A673 (cell line): ENCODE measurements around the gene DDX55. TPM values are rescaled to one million over a fixed set of nuclear protein-coding genes. Genes with fewer than 3 reads are reported as not detected.

Experiments
- BruUV-seq: library from RNA; stranded (reverse); fragments of 400-500 nt; replicated peaks from 2 replicates; lab custom pipeline; 2021; lab: Mats Ljungman, UMichigan
- CTCF ChIA-PET: fragments of 300-600 bp; sonication (Branson Sonifier 250); formaldehyde crosslinking; loops from one replicate; lab custom pipeline; 2022; ENCODE audit warnings: antibody characterized with exemption; lab: Charles Lee
- POLR2A ChIA-PET: fragments of 300-600 bp; sonication (Branson Sonifier 250); formaldehyde crosslinking; loops from one replicate; lab custom pipeline; 2022; ENCODE audit warnings: antibody characterized with exemption; ENCODE audit not compliant: low non-redundant PET; lab: Charles Lee
- DNase-seq: peaks from one replicate; pipeline ENCODE4 v3.0.0-alpha.2; 2015; ENCODE audit warnings: low spot score
- H3K27ac ChIP-seq: fragments of 200-600 bp; sonication (generic); 2 replicates; pipeline ENCODE4 v1.5.1; 2016; ENCODE audit warnings: mixed run types, low read depth, mild to moderate bottlenecking, mixed read lengths, antibody characterized with exemption, low read length; ENCODE audit not compliant: poor library complexity, severe bottlenecking
- H3K27me3 ChIP-seq: fragments of 200-600 bp; sonication (generic); replicated peaks from 2 replicates; pipeline ENCODE4 v1.6.1; 2017; ENCODE audit warnings: mixed run types, low read depth, mild to moderate bottlenecking, mixed read lengths, antibody characterized with exemption, low read length; ENCODE audit not compliant: insufficient read depth, poor library complexity
- H3K36me3 ChIP-seq: fragments of 200-600 bp; sonication (generic); 2 replicates; pipeline ENCODE4 v1.6.1; 2016; ENCODE audit warnings: mixed run types, mild to moderate bottlenecking, mixed read lengths, antibody characterized with exemption, low read length; ENCODE audit not compliant: insufficient read depth, poor library complexity, severe bottlenecking
- H3K4me1 ChIP-seq: fragments of 200-600 bp; sonication (generic); 2 replicates; pipeline ENCODE4 v1.6.1; 2017; ENCODE audit warnings: mixed run types, mild to moderate bottlenecking, mixed read lengths, antibody characterized with exemption, low read length; ENCODE audit not compliant: insufficient read depth, poor library complexity, severe bottlenecking
- H3K4me3 ChIP-seq: fragments of 200-600 bp; sonication (generic); 2 replicates; pipeline ENCODE4 v1.5.1; 2016; ENCODE audit warnings: low read depth, mixed run types, mild to moderate bottlenecking, mixed read lengths, low read length; ENCODE audit not compliant: poor library complexity, severe bottlenecking
- H3K9me3 ChIP-seq: fragments of 200-600 bp; sonication (generic); 2 replicates; pipeline ENCODE4 v1.6.1; 2016; ENCODE audit warnings: mixed run types, low read depth, mild to moderate bottlenecking, mixed read lengths, antibody characterized with exemption, low read length; ENCODE audit not compliant: poor library complexity, severe bottlenecking
- CTCF ChIP-seq: fragments of 300-800, 200-600 bp; sonication (generic); conservative IDR thresholded peaks from 2 replicates; pipeline ENCODE4 v1.5.1; 2017; ENCODE audit warnings: low read depth, mild to moderate bottlenecking, antibody characterized with exemption, low read length, moderate library complexity, mixed read lengths
- EZH2 ChIP-seq: fragments of 200-600 bp; sonication (generic); IDR thresholded peaks from 2 replicates; pipeline ENCODE4 v1.6.1; 2017; ENCODE audit warnings: borderline replicate concordance, low read depth, mild to moderate bottlenecking, mixed read lengths, antibody characterized with exemption, low read length; ENCODE audit not compliant: poor library complexity, severe bottlenecking
- intact Hi-C: fragments of 100-400 bp; cut with micrococcal nuclease; formaldehyde crosslinking; loops from one replicate; pipeline ENCODE4 v1.10.0; 2022; ENCODE audit not compliant: unreplicated experiment
- total RNA-seq: library from RNA; stranded (reverse); gene quantifications from 2 replicates; pipeline ENCODE4 v1.2.3, GENCODE V29; 2021

DDX55 gene
- total RNA-seq, 1 experiment from 2014 or later: 53.4 TPM

- intact Hi-C loops: no loop called here
- Histone ChIP-seq H3K27me3 (no peaks in the 10 kb centered on the region), H3K4me1 (no peaks in the 10 kb centered on the region), H3K27ac (no peak overlapping the region), H3K9me3 (no peaks in the 10 kb centered on the region), H3K4me3 (no peak overlapping the region), H3K36me3 (peaks cover 33% of the 10 kb centered on the region)
- DNase-seq: no peak
- no TSS peak for BruUV-seq
- CTCF ChIA-PET: no interaction called here
- no peak for TF ChIP-seq EZH2
- TF ChIP-seq CTCF: no peak
- POLR2A ChIA-PET: no interaction called here
Observed at GRCh38 chr12:123643911-123644310, 42.0 kb downstream of the DDX55 start.

GRCh38 chr12:123645380-123645779 lies 43.5 kb downstream of the DDX55 start:
- intact Hi-C loops: no loop called here
- TF ChIP-seq CTCF: no peak
- TF ChIP-seq EZH2: no peak
- ChIA-PET CTCF (no interaction called here), POLR2A (interaction anchor here (0.5 to 0.6 kb wide), 2 partner anchors 384 to 422 kb away, joined by 4 to 17 read pairs; no protein-coding TSS in a partner anchor)
- H3K4me3 ChIP-seq: no peak overlapping the region
- H3K9me3 ChIP-seq: no peaks in the 10 kb centered on the region
- no peaks in the 10 kb centered on the region for H3K27me3 ChIP-seq
- no peak overlapping the region for H3K27ac ChIP-seq
- no TSS peak for BruUV-seq
- no peak for DNase-seq
- peaks cover 37% of the 10 kb centered on the region for H3K36me3 ChIP-seq
- H3K4me1 ChIP-seq: no peaks in the 10 kb centered on the region

- POLR2A ChIA-PET: interaction anchor here (0.6 kb wide), 1 partner anchor 385 kb away, joined by 17 read pairs; no protein-coding TSS in a partner anchor
- no peaks in the 10 kb centered on the region for H3K27me3 ChIP-seq
- no peak overlapping the region for H3K27ac ChIP-seq
- no peaks in the 10 kb centered on the region for H3K9me3 ChIP-seq
- intact Hi-C loops: no loop called here
- H3K4me3 ChIP-seq: no peak overlapping the region
- no peak for DNase-seq
- no peaks in the 10 kb centered on the region for H3K4me1 ChIP-seq
- CTCF ChIA-PET: no interaction called here
- no TSS peak for BruUV-seq
- H3K36me3 ChIP-seq: peaks cover 41% of the 10 kb centered on the region
- TF ChIP-seq EZH2 (no peak), CTCF (no peak)
Observed at GRCh38 chr12:123645878-123646277, 44.0 kb downstream of the DDX55 start.
